ENCODE measurements around the gene PRIMA1.

DNA sequence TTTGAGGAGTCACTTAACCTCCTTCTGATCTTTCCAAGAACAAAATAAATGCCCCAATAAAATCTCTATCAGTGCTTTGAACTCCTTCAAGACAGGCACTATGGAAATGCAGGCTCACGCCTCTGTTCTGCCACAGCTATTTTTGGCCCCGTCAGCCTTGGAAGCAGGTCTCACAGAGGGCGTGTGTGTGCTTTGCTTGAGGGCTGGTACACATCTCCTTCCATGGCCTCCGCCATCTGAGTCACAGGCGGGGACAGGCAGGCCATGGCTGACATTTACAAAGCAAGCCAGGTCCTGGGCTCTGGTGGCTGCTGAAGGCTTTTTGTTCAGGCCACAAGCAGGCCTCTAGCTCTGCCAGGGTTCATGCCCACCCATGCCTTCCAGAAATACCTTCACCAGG lies 16.0 kb downstream of the PRIMA1 start:
- TF ChIP-seq, protein P1, sequence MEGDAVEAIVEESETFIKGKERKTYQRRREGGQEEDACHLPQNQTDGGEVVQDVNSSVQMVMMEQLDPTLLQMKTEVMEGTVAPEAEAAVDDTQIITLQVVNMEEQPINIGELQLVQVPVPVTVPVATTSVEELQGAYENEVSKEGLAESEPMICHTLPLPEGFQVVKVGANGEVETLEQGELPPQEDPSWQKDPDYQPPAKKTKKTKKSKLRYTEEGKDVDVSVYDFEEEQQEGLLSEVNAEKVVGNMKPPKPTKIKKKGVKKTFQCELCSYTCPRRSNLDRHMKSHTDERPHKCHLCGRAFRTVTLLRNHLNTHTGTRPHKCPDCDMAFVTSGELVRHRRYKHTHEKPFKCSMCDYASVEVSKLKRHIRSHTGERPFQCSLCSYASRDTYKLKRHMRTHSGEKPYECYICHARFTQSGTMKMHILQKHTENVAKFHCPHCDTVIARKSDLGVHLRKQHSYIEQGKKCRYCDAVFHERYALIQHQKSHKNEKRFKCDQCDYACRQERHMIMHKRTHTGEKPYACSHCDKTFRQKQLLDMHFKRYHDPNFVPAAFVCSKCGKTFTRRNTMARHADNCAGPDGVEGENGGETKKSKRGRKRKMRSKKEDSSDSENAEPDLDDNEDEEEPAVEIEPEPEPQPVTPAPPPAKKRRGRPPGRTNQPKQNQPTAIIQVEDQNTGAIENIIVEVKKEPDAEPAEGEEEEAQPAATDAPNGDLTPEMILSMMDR (IDR thresholded peaks at IDR 0.05 in 2 of 3, conservative IDR thresholded peaks at IDR 0.05 in 1 of 3; ENCODE audit: insufficient read depth in 2 of 3, low read depth in 1 of 3, low read length in 3 of 3): no peak
- TF ChIP-seq FOXK1 (CRISPR knock-in tag; IDR thresholded peaks at IDR 0.05; ENCODE audit: borderline replicate concordance) (no peak), ZKSCAN8 (CRISPR knock-in tag; IDR thresholded peaks at IDR 0.05) (no peak), SRF (CRISPR knock-in tag; IDR thresholded peaks at IDR 0.05) (no peak), NFE2L1 (tag; IDR thresholded peaks at IDR 0.05; ENCODE audit: borderline replicate concordance, low read depth) (no peak)
